Keratinocyte (primary cell): Measurements from ENCODE around the gene CHFR. TPM values are rescaled to one million over a fixed set of nuclear protein-coding genes. Genes with fewer than 3 reads are reported as not detected.

Source experiments
- DNase-seq: peaks from one replicate; pipeline ENCODE4 v3.0.0-alpha.2; 2011; ENCODE audit warnings: low read depth, missing footprints, low spot score
- FAIRE-seq: peaks from 2 replicates; lab custom pipeline; 2011; peaks lifted over from hg19 to GRCh38; lab: Jason Lieb, UNC
- H2AFZ ChIP-seq: 2 replicates; pipeline ENCODE4 v1.6.0; 2012; ENCODE audit warnings: low read length, control low read depth, inconsistent platforms; ENCODE audit not compliant: control insufficient read depth
- H3K27ac ChIP-seq: 2 replicates; pipeline ENCODE4 v1.5.1; 2011; ENCODE audit warnings: low read length; ENCODE audit not compliant: control insufficient read depth, insufficient read depth
- H3K27me3 ChIP-seq: 3 replicates; pipeline ENCODE4 v1.6.0; 2011; ENCODE audit warnings: low read length; ENCODE audit not compliant: control insufficient read depth, insufficient read depth; ENCODE audit errors: extremely low read depth
- H3K36me3 ChIP-seq, 2 experiments: 2 replicates in 1 of 2; 3 replicates in 1 of 2; pipeline ENCODE4 v1.5.1; 2011; ENCODE audit warnings: low read length in 2 of 2, mild to moderate bottlenecking in 1 of 2; ENCODE audit not compliant: control insufficient read depth in 2 of 2, insufficient read depth in 2 of 2; ENCODE audit errors: extremely low read depth in 1 of 2
- H3K4me1 ChIP-seq: 3 replicates; pipeline ENCODE4 v1.5.1; 2011; ENCODE audit warnings: low read length; ENCODE audit not compliant: control insufficient read depth, insufficient read depth; ENCODE audit errors: extremely low read depth
- H3K4me2 ChIP-seq: 3 replicates; pipeline ENCODE4 v1.6.0; 2011; ENCODE audit warnings: low read depth, low read length; ENCODE audit not compliant: control insufficient read depth, insufficient read depth; ENCODE audit errors: extremely low read depth
- H3K4me3 ChIP-seq, 3 experiments: fragments of 200-600 bp in 1 of 3; sonication (generic) in 1 of 3; 2 replicates in 2 of 3; 3 replicates in 1 of 3; pipeline ENCODE4 v1.5.1; 2011 to 2016; ENCODE audit warnings: low read length in 3 of 3, mild to moderate bottlenecking in 3 of 3, control low read depth in 2 of 3, inconsistent platforms in 1 of 3, low read depth in 1 of 3, mixed read lengths in 1 of 3, mixed run types in 1 of 3, moderate library complexity in 1 of 3; ENCODE audit not compliant: control insufficient read depth in 2 of 3, insufficient read depth in 2 of 3; ENCODE audit errors: extremely low read depth in 1 of 3
- H3K79me2 ChIP-seq: 2 replicates; pipeline ENCODE4 v1.6.0; 2012; ENCODE audit warnings: low read length; ENCODE audit not compliant: control insufficient read depth, insufficient read depth
- H3K9ac ChIP-seq: 3 replicates; pipeline ENCODE4 v1.6.0; 2011; ENCODE audit warnings: low read length; ENCODE audit not compliant: control insufficient read depth, insufficient read depth; ENCODE audit errors: extremely low read depth
- H3K9me1 ChIP-seq: 3 replicates; pipeline ENCODE4 v1.6.0; 2011; ENCODE audit warnings: low read length; ENCODE audit not compliant: control insufficient read depth, insufficient read depth; ENCODE audit errors: extremely low read depth
- H3K9me3 ChIP-seq: 2 replicates; pipeline ENCODE4 v1.5.1; 2012; ENCODE audit warnings: low read depth, low read length; ENCODE audit not compliant: control insufficient read depth
- H4K20me1 ChIP-seq: 3 replicates; pipeline ENCODE4 v1.6.0; 2011; ENCODE audit warnings: low read length; ENCODE audit not compliant: control insufficient read depth, insufficient read depth; ENCODE audit errors: extremely low read depth
- EZH2 ChIP-seq: IDR thresholded peaks from one replicate; pipeline ENCODE4 v1.6.1; 2012; ENCODE audit warnings: inconsistent platforms, mild to moderate bottlenecking, low read length, moderate library complexity
- dilution Hi-C: fragments of 300-500 bp; cut with MboI; formaldehyde crosslinking; loops from one replicate; pipeline ENCODE4 v1.7.0; 2020; ENCODE audit warnings: low sequenced_read_pairs; ENCODE audit not compliant: extremely low pct_ligation_motif_present
- polyA plus RNA-seq, 5 experiments: library from polyadenylated mRNA; depleted of rRNA in 3 of 5; stranded (reverse) in 3 of 5; stranded (forward) in 1 of 5; unstranded in 1 of 5; fragments of >200 nt; gene quantifications; 1 replicate in 1 of 5; 2 replicates in 3 of 5; 3 replicates in 1 of 5; pipeline versions ENCODE4 v1.2.1 to v1.2.3, GENCODE V29; 2011 to 2012; ENCODE audit warnings: missing spikeins in 2 of 5, low read depth in 1 of 5, low replicate concordance in 1 of 5
- TF ChIP-seq, protein P1 (sequence below), 3 experiments: IDR thresholded peaks in 1 of 3; conservative IDR thresholded peaks in 1 of 3; optimal IDR thresholded peaks in 1 of 3; 2 replicates in 2 of 3; 3 replicates in 1 of 3; pipeline versions ENCODE3 to v1.5.1; 2011; ENCODE audit warnings: low read length in 3 of 3, mild to moderate bottlenecking in 3 of 3, moderate library complexity in 2 of 3, control low read depth in 1 of 3, inconsistent platforms in 1 of 3; ENCODE audit not compliant: insufficient read depth in 2 of 3; ENCODE audit errors: extremely low read depth in 1 of 3

CHFR gene
- polyA plus RNA-seq, 1 donor (not counting 4 experiments of a cell fraction or from before 2014, with no cell fraction given): 35.8 TPM

DNA sequence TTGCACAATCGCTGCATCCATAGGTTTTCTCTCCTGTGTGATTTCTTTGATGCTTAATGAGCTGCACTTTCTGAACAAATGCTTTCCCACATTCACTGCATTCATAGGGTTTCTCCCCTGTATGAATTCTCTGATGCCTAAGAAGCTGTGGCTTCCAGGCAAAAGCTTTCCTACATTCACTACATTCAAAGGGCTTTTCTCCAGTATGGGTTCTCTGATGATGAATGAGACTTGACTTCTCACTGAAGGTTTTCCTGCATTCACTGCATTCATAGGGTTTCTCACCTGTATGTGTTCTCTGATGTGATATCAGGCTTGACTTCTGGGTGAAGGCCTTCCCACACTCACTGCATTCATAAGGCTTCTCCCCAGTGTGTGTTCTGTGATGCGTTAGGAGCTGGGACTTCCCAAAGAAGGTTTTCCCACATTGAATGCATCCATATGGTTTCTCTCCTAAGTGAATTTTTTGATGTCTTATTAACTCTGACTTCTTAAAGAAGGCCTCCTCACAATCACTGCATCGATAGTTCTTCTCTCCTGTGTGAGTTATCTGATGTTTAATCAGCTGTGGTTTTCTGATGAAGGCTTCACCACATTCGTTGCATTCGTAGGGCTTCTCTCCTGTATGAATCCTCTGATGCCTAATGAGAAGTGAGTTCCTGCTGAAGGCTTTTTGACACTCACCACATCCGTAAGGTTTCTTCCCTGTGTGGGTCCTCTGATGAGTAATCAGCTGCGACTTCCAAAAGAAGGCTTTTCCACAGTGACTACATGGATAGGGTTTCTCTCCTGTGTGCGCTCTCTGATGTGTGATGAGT is 38.4 kb upstream of the CHFR start:
- TF ChIP-seq, protein P1, sequence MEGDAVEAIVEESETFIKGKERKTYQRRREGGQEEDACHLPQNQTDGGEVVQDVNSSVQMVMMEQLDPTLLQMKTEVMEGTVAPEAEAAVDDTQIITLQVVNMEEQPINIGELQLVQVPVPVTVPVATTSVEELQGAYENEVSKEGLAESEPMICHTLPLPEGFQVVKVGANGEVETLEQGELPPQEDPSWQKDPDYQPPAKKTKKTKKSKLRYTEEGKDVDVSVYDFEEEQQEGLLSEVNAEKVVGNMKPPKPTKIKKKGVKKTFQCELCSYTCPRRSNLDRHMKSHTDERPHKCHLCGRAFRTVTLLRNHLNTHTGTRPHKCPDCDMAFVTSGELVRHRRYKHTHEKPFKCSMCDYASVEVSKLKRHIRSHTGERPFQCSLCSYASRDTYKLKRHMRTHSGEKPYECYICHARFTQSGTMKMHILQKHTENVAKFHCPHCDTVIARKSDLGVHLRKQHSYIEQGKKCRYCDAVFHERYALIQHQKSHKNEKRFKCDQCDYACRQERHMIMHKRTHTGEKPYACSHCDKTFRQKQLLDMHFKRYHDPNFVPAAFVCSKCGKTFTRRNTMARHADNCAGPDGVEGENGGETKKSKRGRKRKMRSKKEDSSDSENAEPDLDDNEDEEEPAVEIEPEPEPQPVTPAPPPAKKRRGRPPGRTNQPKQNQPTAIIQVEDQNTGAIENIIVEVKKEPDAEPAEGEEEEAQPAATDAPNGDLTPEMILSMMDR (optimal IDR thresholded peaks at IDR 0.05 in 1 of 3, IDR thresholded peaks at IDR 0.05 in 1 of 3, conservative IDR thresholded peaks at IDR 0.05 in 1 of 3; ENCODE audit: extremely low read depth in 1 of 3, insufficient read depth in 2 of 3, low read length in 3 of 3): no peak
- TF ChIP-seq EZH2: no peak
- Histone ChIP-seq H3K4me2 (no peak overlapping the region), H3K9ac (no peak overlapping the region), H3K4me3 (no peak overlapping the region), H3K9me1 (no peaks in the 10 kb centered on the region), H3K4me1 (no peaks in the 10 kb centered on the region), H3K79me2 (no peaks in the 10 kb centered on the region), H3K27me3 (no peaks in the 10 kb centered on the region), H3K36me3 (peaks cover 0 to 2% of the 10 kb centered on the region in 2 experiments), H3K27ac (no peak overlapping the region), H2AFZ (no peak overlapping the region), H3K9me3 (peaks cover 61% of the 10 kb centered on the region), H4K20me1 (no peaks in the 10 kb centered on the region)
- dilution Hi-C loops: no loop called here
- DNase-seq (no peak), FAIRE-seq (no peak)

DNA sequence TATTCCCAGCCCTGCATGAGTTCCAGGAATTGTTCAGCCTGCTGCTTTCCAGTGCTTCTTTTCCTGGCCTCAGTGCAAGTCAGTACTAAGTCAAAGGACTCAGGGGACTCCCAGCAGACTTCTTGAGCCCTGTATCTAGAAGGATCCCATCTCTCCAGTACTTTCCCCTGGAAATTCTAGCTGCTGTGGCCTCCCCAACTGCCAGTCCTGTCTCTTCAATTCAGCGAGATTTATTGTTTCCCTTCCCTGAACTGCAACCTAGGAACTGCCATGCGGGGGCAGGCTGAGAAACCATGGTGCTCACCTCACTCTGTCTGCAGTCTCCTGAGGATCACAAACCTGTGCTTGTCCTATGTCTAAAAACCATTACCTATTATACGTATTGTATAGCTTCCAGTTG is 37.0 kb upstream of the CHFR start:
- H3K4me3 ChIP-seq: no peak overlapping the region
- FAIRE-seq: no peak
- H3K9me3 ChIP-seq: peaks cover 54% of the 10 kb centered on the region
- no peak overlapping the region for H3K9ac ChIP-seq
- no peak for DNase-seq
- H2AFZ ChIP-seq: no peak overlapping the region
- H3K27ac ChIP-seq: no peak overlapping the region
- dilution Hi-C loops: no loop called here
- no peak for TF ChIP-seq EZH2
- TF ChIP-seq, protein P1 (optimal IDR thresholded peaks at IDR 0.05 in 1 of 3, IDR thresholded peaks at IDR 0.05 in 1 of 3, conservative IDR thresholded peaks at IDR 0.05 in 1 of 3; ENCODE audit: extremely low read depth in 1 of 3, insufficient read depth in 2 of 3, low read length in 3 of 3): no peak
- H3K36me3 ChIP-seq: peaks cover 0 to 2% of the 10 kb centered on the region in 2 experiments
- no peak overlapping the region for H3K4me2 ChIP-seq
- no peaks in the 10 kb centered on the region for H3K79me2 ChIP-seq
- H3K27me3 ChIP-seq: no peaks in the 10 kb centered on the region
- no peaks in the 10 kb centered on the region for H3K4me1 ChIP-seq
- no peaks in the 10 kb centered on the region for H3K9me1 ChIP-seq
- no peaks in the 10 kb centered on the region for H4K20me1 ChIP-seq
